ENCODE measurements around the gene USP10.
"Not testable (repeated sequence)": the region's sequence is repeated elsewhere in the genome, so short reads cannot be mapped to it uniquely, and the experiment has no call there.

The USP10 gene

DNA sequence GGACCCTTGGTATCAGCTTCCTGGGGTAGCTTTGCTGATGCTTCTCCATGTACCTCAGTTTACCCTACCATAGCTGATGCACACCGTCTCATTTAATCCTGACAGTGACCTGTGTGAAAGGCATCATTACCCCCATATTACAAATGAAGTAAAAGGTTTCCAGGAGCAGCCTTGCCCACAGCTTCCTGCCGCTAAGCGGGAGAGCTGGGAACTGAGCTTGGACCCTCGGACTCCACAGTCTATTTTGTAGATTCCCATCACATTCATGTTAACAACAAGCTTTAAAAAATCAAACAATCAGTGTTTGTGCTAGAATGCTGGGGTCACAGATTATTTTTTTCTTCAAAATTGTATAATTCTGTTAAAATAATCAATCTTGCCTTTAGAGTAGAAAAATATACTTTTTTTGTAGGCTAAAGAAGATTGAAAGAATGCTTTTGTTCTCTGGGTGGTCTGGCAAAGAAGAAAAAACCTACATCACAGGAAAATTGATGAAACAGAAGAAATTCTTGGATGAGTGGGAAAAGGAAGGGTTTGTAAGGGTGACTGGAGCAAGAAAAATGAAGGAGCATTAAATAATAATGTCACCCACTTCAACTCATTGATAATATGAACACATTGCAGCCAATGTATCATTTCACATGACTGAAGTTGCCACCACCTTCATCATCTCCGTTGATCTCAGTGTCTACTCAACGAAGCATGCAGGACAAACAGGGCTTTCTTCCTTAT, 9.5 kb upstream of the USP10 start:
- no peak for TF ChIP-seq ZC3H10 (CRISPR knock-in tag; IDR thresholded peaks at IDR 0.05)
- TF ChIP-seq OSR1 (CRISPR knock-in tag; IDR thresholded peaks at IDR 0.05), result no peak
- TF ChIP-seq, protein P1, sequence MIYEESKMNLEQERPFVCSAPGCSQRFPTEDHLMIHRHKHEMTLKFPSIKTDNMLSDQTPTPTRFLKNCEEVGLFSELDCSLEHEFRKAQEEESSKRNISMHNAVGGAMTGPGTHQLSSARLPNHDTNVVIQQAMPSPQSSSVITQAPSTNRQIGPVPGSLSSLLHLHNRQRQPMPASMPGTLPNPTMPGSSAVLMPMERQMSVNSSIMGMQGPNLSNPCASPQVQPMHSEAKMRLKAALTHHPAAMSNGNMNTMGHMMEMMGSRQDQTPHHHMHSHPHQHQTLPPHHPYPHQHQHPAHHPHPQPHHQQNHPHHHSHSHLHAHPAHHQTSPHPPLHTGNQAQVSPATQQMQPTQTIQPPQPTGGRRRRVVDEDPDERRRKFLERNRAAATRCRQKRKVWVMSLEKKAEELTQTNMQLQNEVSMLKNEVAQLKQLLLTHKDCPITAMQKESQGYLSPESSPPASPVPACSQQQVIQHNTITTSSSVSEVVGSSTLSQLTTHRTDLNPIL (CRISPR knock-in tag; IDR thresholded peaks at IDR 0.05; ENCODE audit: low read depth), result no peak
- no peak for TF ChIP-seq ZFP30 (CRISPR knock-in tag; IDR thresholded peaks at IDR 0.05)
- no peak for TF ChIP-seq RARB (CRISPR knock-in tag; IDR thresholded peaks at IDR 0.05)
- no peak for TF ChIP-seq GLIS3 (CRISPR knock-in tag; IDR thresholded peaks at IDR 0.05)
- ATAC-seq, result no peak

DNA sequence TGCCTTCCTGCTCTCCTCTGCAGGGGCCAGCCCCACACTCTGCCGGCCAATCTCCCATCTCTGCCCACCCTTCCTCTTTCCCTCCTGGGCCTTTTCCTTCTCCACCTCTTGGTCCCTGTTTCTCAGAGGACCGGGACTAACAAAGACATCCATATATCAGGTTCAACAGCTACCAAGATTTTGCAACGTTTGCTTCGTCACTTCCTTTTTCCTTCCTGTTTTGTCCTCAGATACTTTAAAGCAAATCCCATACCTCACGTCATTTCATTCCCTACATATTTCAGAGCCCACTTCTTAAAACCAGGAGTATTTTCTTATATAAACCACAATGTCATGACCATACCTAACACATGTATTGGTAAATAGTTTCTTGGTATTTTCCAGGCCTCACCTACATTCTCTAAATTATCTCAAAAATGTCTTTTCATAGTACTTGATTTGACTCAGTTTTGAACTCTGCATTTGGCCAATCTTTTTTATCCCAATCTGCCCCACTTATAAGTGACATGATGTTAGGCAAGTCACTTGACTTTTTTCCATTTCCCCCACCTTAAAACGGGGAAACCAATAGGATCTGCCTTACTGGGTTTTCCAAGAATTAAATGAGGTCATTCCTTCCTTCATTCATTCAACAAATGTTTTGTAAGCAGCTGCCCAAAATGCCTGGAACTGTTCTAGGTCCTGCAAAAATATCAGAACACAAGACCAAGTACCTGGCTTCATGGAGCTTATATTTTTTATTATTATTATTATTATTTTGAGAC, 7.2 kb upstream of the USP10 start:
- no peak for ATAC-seq
- TF ChIP-seq ZNF8 (CRISPR knock-in tag; IDR thresholded peaks at IDR 0.05), result no peak
- no peak for TF ChIP-seq ARNTL (CRISPR knock-in tag; IDR thresholded peaks at IDR 0.05; ENCODE audit: borderline replicate concordance, low read depth)
- TF ChIP-seq GLIS3 (CRISPR knock-in tag; IDR thresholded peaks at IDR 0.05), result no peak
- TF ChIP-seq ZFP3 (CRISPR knock-in tag; IDR thresholded peaks at IDR 0.05), result no peak

DNA sequence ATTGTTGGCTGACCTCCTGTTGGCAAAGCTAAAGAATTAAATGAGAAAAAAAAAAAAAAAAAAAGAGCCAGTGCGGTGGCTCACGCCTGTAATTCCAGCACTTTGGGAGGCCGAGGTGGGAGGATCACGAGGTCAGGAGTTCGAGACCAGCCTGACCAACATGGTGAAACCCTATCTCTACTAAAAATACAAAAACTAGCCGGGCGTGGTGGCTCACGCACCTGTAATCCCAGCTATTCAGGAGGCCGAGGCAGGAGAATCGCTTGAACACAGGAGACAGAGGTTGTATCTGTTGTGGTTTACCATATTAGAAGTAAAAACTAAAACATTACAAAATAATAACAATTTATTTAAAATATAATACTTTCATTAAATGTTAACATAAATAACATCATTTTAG, 5.9 kb upstream of the USP10 start:
- not testable (repeated sequence) for ATAC-seq

DNA sequence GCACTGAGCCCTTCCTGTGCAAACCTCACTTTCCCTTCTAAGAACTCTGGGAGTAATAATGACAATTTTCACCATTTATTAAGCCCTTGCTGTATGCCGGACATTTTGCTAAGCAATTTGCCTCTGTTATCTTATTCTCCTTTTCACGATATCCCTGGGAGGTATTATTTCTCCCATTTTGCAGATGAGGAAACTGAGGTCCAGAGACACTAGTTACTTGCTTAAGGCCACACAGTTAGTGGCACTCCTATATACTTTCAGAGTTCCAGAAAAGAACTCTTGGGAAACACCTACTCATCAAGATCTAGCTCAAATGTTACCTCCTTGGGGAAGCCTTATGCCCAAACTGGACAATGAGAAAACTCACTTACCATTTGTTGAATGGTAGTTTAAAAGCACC, 4.8 kb upstream of the USP10 start:
- ATAC-seq, result no peak
- TF ChIP-seq ZFP3 (CRISPR knock-in tag; IDR thresholded peaks at IDR 0.05), result no peak
- no peak for TF ChIP-seq TOX (CRISPR knock-in tag; IDR thresholded peaks at IDR 0.05; ENCODE audit: borderline replicate concordance)
- no peak for TF ChIP-seq OSR1 (CRISPR knock-in tag; IDR thresholded peaks at IDR 0.05)
- TF ChIP-seq GLIS3 (CRISPR knock-in tag; IDR thresholded peaks at IDR 0.05), result no peak
- no peak for TF ChIP-seq ZNF565 (CRISPR knock-in tag; conservative IDR thresholded peaks at IDR 0.05; ENCODE audit: low read depth)
- TF ChIP-seq BACH2 (CRISPR knock-in tag; IDR thresholded peaks at IDR 0.05; ENCODE audit: borderline replicate concordance), result no peak
- TF ChIP-seq, protein P2, sequence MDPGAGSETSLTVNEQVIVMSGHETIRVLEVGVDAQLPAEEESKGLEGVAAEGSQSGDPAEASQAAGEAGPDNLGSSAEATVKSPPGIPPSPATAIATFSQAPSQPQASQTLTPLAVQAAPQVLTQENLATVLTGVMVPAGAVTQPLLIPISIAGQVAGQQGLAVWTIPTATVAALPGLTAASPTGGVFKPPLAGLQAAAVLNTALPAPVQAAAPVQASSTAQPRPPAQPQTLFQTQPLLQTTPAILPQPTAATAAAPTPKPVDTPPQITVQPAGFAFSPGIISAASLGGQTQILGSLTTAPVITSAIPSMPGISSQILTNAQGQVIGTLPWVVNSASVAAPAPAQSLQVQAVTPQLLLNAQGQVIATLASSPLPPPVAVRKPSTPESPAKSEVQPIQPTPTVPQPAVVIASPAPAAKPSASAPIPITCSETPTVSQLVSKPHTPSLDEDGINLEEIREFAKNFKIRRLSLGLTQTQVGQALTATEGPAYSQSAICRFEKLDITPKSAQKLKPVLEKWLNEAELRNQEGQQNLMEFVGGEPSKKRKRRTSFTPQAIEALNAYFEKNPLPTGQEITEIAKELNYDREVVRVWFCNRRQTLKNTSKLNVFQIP (CRISPR knock-in tag; IDR thresholded peaks at IDR 0.05; ENCODE audit: borderline replicate concordance, low read depth), result no peak
- no peak for TF ChIP-seq ZFP30 (CRISPR knock-in tag; IDR thresholded peaks at IDR 0.05)
- TF ChIP-seq, protein P1 (CRISPR knock-in tag; IDR thresholded peaks at IDR 0.05; ENCODE audit: low read depth), result no peak
- no peak for TF ChIP-seq SNAI2 (CRISPR knock-in tag; IDR thresholded peaks at IDR 0.05)
- TF ChIP-seq CSDC2 (CRISPR knock-in tag; IDR thresholded peaks at IDR 0.05), result no peak
- TF ChIP-seq TCF4 (CRISPR knock-in tag; IDR thresholded peaks at IDR 0.05; ENCODE audit: borderline replicate concordance), result no peak
- TF ChIP-seq, protein P3, sequence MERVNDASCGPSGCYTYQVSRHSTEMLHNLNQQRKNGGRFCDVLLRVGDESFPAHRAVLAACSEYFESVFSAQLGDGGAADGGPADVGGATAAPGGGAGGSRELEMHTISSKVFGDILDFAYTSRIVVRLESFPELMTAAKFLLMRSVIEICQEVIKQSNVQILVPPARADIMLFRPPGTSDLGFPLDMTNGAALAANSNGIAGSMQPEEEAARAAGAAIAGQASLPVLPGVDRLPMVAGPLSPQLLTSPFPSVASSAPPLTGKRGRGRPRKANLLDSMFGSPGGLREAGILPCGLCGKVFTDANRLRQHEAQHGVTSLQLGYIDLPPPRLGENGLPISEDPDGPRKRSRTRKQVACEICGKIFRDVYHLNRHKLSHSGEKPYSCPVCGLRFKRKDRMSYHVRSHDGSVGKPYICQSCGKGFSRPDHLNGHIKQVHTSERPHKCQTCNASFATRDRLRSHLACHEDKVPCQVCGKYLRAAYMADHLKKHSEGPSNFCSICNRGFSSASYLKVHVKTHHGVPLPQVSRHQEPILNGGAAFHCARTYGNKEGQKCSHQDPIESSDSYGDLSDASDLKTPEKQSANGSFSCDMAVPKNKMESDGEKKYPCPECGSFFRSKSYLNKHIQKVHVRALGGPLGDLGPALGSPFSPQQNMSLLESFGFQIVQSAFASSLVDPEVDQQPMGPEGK (CRISPR knock-in tag; IDR thresholded peaks at IDR 0.05; ENCODE audit: borderline replicate concordance), result no peak
- TF ChIP-seq, protein P4, sequence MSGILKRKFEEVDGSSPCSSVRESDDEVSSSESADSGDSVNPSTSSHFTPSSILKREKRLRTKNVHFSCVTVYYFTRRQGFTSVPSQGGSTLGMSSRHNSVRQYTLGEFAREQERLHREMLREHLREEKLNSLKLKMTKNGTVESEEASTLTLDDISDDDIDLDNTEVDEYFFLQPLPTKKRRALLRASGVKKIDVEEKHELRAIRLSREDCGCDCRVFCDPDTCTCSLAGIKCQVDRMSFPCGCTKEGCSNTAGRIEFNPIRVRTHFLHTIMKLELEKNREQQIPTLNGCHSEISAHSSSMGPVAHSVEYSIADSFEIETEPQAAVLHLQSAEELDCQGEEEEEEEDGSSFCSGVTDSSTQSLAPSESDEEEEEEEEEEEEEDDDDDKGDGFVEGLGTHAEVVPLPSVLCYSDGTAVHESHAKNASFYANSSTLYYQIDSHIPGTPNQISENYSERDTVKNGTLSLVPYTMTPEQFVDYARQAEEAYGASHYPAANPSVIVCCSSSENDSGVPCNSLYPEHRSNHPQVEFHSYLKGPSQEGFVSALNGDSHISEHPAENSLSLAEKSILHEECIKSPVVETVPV (CRISPR knock-in tag; IDR thresholded peaks at IDR 0.05), result no peak
- TF ChIP-seq RARB (CRISPR knock-in tag; IDR thresholded peaks at IDR 0.05), result no peak
- no peak for TF ChIP-seq PPARA (CRISPR knock-in tag; IDR thresholded peaks at IDR 0.05; ENCODE audit: borderline replicate concordance)
- TF ChIP-seq ZC3H10 (CRISPR knock-in tag; IDR thresholded peaks at IDR 0.05), result no peak
- no peak for TF ChIP-seq ZNF70 (CRISPR knock-in tag; IDR thresholded peaks at IDR 0.05)
- TF ChIP-seq ESRRG (CRISPR knock-in tag; IDR thresholded peaks at IDR 0.05), result no peak
- no peak for TF ChIP-seq ZNF8 (CRISPR knock-in tag; IDR thresholded peaks at IDR 0.05)

All from SK-N-SH treated with all-trans-retinoic acid at 6 μM for 48 hours (cell line).